HG02642 (cell line): ENCODE results near the gene HEPH.
"Not testable (repeated sequence)": the region's sequence is repeated elsewhere in the genome, so short reads cannot be mapped to it uniquely, and the experiment has no call there.

Experiments
- ATAC-seq: cut with Tn5 transposase; IDR thresholded peaks from one replicate; pipeline ENCODE4 v1.9.1; 2021; ENCODE audit warnings: mild to moderate bottlenecking; ENCODE audit not compliant: unreplicated experiment, poor library complexity

Gene HEPH

GRCh38 chrX:66163849-66164411 lies at the start of gene HEPH:
Gene HEPH, plus strand, starts transcription at chrX:66164247. Its CDS starts 6,324 bp downstream, at chrX:66170571.
- peak; percentile 65 for ATAC-seq

GRCh38 chrX:66118722-66119121 lies 45.3 kb upstream of the HEPH start:
- not testable (repeated sequence) for ATAC-seq

GRCh38 chrX:66121354-66121753 lies 42.7 kb upstream of the HEPH start:
- ATAC-seq: not testable (repeated sequence)

- no peak for ATAC-seq
Observed at GRCh38 chrX:66126662-66127061, 37.4 kb upstream of the HEPH start.

GRCh38 chrX:66130469-66130868 lies 33.6 kb upstream of the HEPH start:
- ATAC-seq: no peak

- ATAC-seq: not testable (repeated sequence)
Observed at GRCh38 chrX:66135284-66135683, 28.8 kb upstream of the HEPH start.

GRCh38 chrX:66142351-66142750 lies 21.7 kb upstream of the HEPH start:
- no peak for ATAC-seq

- ATAC-seq: no peak
Observed at GRCh38 chrX:66144258-66144657, 19.8 kb upstream of the HEPH start.

GRCh38 chrX:66149519-66149918 lies 14.5 kb upstream of the HEPH start:
- ATAC-seq: no peak

- no peak for ATAC-seq
Observed at GRCh38 chrX:66150163-66150562, 13.9 kb upstream of the HEPH start.

- ATAC-seq: no peak
Observed at GRCh38 chrX:66162331-66162822, 1.7 kb upstream of the HEPH start.

GRCh38 chrX:66163447-66163846 lies 600 bp upstream of the HEPH start:
- ATAC-seq: peak; percentile 57

GRCh38 chrX:66164470-66164869 lies 423 bp downstream of the HEPH start:
- no peak for ATAC-seq

GRCh38 chrX:66164931-66165330 lies 884 bp downstream of the HEPH start:
- ATAC-seq: no peak

- ATAC-seq: no peak
Observed at GRCh38 chrX:66166671-66167070, 2.6 kb downstream of the HEPH start.

- ATAC-seq: no peak
Observed at GRCh38 chrX:66167431-66167830, 3.4 kb downstream of the HEPH start.

- ATAC-seq: no peak
Observed at GRCh38 chrX:66176134-66176533, 12.1 kb downstream of the HEPH start.

- ATAC-seq: no peak
Observed at GRCh38 chrX:66191563-66191962, 27.5 kb downstream of the HEPH start.

GRCh38 chrX:66193821-66194220 lies 29.8 kb downstream of the HEPH start:
- ATAC-seq: no peak

GRCh38 chrX:66200050-66200664 lies 36.1 kb downstream of the HEPH start:
- peak; percentile 73 for ATAC-seq

GRCh38 chrX:66200855-66201795 lies 37.1 kb downstream of the HEPH start:
- ATAC-seq: no peak
